ENCODE data around the gene PTH1R.

PTH1R gene

GRCh38 chr3:46917257-46917656, 39.7 kb downstream of the PTH1R start:
- no peak for FAIRE-seq

- no peak for FAIRE-seq
Measured at GRCh38 chr3:46918202-46918601, 40.7 kb downstream of the PTH1R start.

DNA sequence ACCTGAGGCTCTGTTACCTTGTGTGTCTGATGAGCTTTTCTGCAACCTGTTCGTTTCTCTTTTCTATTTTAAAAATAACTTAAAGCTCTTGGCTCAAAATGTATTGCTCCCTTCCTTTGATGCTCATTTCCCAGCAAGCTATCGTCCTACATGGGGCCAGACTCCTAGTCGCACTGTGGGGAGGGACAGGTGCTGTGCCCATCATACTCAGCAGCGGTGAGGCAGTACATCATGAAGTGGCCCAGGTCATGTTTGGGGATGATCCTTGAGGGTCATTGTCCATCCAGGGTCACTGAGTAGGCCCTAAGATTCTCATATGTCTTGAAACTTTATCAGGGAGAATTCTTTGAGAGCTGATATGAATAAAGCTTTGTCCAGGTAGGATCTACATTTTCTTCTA, 41.1 kb downstream of the PTH1R start:
- no peak for FAIRE-seq

DNA sequence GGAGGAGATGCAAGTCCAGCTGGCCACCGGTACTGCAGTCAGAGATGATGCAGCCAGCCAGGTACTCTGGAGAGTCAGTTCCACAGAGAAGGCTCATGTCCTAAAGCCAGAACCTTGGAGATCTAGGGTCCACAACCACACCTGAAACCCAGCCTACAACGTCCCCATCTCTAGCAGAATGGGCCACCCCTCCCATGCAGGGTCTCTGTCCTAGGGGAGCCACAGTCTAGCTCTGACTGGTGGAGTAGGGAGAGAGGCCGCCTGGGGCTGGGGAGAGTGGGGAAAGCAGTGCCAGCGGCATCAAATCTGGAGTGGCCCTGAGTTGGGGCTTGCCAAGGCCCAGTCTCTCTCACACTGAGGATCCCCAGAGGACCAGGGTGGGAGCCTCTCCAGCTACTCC, 43.5 kb downstream of the PTH1R start:
- FAIRE-seq = no peak

DNA sequence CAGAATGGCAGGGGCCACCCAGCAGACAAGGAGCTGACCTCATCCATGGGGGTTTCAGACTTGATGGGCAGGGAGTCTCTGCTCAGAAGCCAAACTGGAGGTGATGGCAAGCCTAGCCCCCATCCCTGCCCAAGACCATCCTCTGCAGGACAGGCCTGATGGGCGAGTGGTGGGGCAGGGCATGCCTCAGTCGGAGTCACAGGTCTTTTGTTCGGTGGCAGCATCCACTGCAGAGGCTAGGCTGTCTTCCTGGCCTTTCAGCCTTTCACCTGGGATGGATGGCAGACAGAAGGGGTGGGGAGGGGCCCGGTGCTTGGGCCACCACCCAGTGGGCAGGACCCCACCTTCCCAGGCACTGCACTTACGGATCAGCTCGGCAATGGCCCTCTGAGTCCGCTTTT, 44.4 kb downstream of the PTH1R start:
- no peak for FAIRE-seq

- FAIRE-seq = no peak
Measured at GRCh38 chr3:46922426-46922825, 44.9 kb downstream of the PTH1R start.

GRCh38 chr3:46922871-46923558, 45.5 kb downstream of the PTH1R start:
- no peak for FAIRE-seq

- FAIRE-seq = no peak
Measured at GRCh38 chr3:46923559-46924350, 46.2 kb downstream of the PTH1R start.

GRCh38 chr3:46924921-46925584, 47.5 kb downstream of the PTH1R start:
- FAIRE-seq = no peak

- no peak for FAIRE-seq
Measured at GRCh38 chr3:46925585-46925934, 48.0 kb downstream of the PTH1R start.

- no peak for FAIRE-seq
Measured at GRCh38 chr3:46926039-46926438, 48.5 kb downstream of the PTH1R start.

DNA sequence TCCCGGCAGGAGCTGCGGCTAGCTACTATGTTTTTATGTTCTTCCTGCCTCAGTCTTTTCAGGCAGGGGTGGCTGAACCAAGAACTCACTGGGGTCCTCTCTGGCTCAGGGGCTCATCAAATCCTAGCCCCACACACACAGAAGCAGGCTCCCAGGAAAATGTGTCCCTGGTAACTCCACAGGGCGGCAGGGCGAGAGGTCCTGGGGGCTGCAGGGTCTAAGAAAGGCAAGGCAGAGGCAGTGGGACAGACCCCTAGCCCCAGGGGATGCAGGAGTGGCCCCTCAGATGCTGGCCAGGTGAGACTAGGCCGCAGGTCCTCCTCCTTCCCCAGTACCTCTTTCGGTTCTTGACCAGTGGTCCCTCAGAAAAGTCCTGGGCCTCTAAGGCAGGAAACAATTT, 48.9 kb downstream of the PTH1R start:
- no peak for FAIRE-seq

- FAIRE-seq = no peak
Measured at GRCh38 chr3:46926871-46927717, 49.6 kb downstream of the PTH1R start.

DNA sequence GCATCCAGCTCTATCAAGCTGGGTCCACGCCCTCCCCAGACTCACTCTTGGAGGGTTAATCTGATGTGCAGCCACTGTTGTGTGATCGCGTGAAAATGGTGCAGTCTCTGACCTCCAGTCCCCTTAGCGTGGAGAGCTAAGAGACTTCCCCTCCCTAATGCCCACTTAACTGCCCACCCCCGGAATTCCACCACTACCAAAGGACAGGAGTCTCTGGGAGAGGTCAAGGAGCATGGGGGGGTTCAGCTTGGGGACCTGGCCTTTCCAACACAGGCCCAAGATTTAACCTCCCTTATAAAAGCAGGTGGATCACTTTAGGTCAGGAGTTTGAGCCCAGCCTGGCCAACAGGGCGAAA, 50.2 kb downstream of the PTH1R start:
- FAIRE-seq = no peak

DNA sequence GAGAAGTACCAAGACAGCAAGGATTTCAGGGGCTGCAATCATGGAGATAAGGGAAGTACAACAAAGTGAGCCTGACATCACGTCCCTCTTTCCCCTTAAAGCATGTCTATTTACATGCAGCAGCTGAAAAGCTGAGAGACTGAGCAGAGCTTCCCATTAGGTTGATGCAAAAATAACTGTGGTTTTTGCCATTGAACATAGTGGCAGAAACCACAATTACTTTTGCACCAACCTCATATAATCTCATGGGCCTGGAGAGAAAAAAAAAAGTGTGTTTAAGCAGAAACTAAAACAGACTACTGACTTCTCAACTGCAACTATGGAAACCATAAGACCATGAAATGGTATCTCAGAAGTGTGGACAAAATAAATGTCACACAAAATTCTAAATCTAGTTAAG, 50.8 kb downstream of the PTH1R start:
- FAIRE-seq = no peak

GRCh38 chr3:46929324-46929723, 51.8 kb downstream of the PTH1R start:
- no peak for FAIRE-seq

- FAIRE-seq = no peak
Measured at GRCh38 chr3:46930166-46930944, 52.8 kb downstream of the PTH1R start.

GRCh38 chr3:46930945-46931403, 53.5 kb downstream of the PTH1R start:
- FAIRE-seq = no peak

DNA sequence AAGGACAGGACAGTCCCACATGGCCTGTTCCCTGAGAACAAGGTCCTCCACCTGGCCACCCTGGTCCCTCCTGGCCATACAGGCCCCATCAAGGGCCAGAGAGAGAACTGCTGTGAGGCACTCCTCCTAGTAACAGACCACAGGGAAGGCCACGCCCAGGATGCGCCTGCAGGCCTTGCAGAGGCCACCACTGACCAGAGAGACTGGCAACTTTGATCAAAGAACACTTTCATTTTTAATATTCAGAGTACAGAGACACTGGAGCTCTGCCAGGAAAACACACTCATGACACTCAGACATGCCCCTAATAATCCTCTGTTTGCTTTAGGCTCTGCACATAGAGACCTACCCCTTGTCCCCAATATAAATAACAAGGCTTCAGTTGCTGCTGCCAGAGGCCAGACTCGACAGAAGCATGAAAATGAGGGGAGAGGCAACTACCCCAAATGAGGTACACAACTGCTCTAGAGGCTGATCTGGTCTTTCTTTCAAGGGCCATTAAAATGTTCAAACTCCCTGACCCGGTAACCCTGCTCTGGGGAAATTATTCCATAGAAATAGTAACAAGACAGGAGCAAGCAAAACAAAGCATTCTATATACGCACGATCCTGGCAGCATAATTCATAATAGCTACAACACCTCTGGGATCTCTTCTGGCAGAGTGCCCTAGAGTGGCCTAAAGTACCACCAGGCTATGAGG, 54.3 kb downstream of the PTH1R start:
- FAIRE-seq = no peak

DNA sequence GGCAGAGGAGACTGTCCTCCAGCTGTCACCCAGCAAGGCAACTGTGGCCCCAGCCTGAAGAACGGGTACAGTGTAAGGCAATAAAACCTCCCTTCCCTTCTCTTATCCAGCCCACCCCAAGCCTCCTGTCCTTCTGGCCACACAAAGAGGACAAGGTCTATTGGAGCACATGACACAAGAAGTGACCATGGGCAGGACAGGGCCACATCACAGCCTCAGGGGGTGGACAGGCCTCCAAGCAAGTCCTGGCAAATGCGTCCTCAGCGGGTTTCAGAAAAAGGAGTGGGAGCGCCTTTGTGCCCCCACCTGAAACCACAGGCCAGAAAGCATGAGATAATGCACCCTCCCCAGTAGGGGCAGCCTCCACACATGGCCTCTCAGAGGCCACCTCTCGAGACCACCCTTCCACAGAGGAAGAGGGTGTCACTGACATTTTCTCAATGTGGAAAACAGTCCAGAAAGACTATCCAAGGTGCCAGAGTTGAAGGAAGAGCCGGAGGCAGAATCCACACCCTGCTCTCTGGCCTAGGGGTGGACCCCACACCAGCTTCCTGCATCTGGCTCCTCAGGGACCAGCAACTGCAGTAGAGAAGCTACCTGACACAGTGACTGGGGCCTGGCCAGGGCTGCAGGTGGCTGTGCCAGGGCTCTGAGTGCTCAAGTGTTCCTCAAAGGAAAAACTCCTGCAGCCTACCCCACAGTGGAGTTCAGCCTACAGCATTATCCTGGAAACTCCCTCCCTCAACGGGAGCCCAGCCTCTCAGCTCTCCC, 55.1 kb downstream of the PTH1R start:
- no peak for FAIRE-seq

DNA sequence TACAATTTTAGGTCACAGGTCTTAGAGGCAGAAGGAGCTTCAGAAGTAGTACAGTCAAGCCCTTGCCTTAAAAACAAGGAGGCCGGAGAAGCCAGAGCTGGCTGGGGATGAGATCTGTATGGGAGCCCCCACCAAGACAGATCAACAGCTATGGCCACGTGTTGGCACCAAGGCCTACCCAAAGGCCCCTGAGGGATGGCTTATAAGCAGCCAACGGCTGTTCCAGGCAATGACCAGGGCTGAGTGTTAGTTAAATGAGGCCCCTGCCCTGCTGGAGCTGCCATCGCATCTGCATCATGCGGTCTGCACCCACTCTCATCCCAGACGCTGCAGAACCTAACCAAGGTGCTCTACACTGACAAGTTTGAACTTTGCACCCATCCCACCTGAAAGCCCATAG, 55.7 kb downstream of the PTH1R start:
- FAIRE-seq = no peak

Measured in colon (tissue), 2 donors.